ENCODE data around the gene SLC22A16. TPM values are rescaled to one million over a fixed set of nuclear protein-coding genes. Genes with fewer than 3 reads are reported as not detected.

The SLC22A16 gene
- total RNA-seq, 1 donor from 2014 or later: not detected

DNA sequence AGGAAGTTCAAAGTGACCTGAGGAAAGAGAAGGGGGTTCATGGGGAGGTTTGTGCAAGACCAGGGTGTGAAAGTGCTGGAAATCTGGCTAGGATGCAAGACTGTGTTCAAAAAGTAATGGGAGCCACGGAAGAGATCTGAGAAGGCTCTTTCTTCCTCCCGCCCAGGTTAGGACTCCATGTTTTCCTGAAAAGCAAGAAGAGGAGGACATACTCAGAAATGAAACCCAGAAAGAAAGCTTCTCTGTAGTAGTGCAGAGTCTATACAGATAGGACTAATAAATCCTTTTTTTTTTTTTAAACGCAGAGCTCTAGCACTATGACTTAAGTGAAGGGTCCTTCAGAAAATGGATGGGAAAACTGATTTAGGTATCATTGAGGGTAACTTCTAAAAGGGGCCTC, 57.8 kb downstream of the SLC22A16 start:
- H3K9me3 Mint-ChIP-seq (ENCODE audit: unreplicated experiment): no peaks in the 10 kb centered on the region
- H3K36me3 Mint-ChIP-seq (ENCODE audit: unreplicated experiment): peaks cover 7% of the 10 kb centered on the region
- peaks cover 1% of the 10 kb centered on the region for H3K27me3 Mint-ChIP-seq (ENCODE audit: unreplicated experiment)
- no peak overlapping the region for H3K4me3 Mint-ChIP-seq (ENCODE audit: unreplicated experiment)
- no peak overlapping the region for H3K27ac Mint-ChIP-seq (ENCODE audit: unreplicated experiment)
- no peaks in the 10 kb centered on the region for H3K4me1 Mint-ChIP-seq (ENCODE audit: low read depth, unreplicated experiment)
- DNase-seq: no peak
- TF ChIP-seq, protein P1, sequence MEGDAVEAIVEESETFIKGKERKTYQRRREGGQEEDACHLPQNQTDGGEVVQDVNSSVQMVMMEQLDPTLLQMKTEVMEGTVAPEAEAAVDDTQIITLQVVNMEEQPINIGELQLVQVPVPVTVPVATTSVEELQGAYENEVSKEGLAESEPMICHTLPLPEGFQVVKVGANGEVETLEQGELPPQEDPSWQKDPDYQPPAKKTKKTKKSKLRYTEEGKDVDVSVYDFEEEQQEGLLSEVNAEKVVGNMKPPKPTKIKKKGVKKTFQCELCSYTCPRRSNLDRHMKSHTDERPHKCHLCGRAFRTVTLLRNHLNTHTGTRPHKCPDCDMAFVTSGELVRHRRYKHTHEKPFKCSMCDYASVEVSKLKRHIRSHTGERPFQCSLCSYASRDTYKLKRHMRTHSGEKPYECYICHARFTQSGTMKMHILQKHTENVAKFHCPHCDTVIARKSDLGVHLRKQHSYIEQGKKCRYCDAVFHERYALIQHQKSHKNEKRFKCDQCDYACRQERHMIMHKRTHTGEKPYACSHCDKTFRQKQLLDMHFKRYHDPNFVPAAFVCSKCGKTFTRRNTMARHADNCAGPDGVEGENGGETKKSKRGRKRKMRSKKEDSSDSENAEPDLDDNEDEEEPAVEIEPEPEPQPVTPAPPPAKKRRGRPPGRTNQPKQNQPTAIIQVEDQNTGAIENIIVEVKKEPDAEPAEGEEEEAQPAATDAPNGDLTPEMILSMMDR (IDR thresholded peaks at IDR 0.05; ENCODE audit: partially characterized antibody, unreplicated experiment): no peak

DNA sequence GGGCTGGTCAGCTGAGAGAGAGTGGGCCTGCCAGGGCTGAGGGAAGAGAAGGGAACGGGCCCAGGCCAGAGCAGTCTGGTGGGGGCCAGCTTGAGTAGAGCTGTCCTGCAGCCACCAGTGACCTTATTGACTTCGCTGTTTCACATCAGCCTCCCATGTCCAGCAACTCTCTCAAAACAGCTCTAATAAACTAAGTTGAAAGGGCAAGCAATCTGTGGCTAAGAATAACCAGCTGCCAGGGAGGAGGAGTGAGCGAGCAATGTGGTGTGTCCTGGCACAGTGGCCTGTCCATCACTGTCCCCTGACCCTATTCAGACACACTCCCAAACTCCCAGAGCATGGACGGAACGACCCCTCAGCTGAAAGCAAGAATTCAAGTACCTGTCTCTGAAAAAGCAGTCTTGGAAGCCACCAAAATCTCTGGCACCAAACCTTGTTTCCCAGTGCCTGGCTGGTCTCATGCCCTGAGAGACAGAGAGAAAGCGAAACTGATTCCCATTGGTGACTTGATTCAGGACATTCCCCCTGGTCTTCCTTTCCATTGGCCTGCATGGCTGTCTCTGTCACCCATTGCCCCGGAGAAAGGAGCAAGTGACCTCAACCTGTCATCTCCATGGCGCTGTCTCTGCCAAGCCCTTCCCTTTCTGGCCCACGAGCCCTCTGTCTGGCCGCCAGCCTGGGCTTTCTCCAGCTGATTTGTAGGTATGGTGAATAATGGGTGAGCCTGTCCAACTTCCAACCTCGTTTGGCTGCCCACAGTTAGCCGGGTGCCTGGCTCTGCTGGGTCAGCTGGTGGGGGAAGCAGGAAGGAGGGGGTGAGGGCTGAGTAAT, 61.1 kb downstream of the SLC22A16 start, which contains the start of gene DDO:
Gene DDO (minus strand): TSS at position 490 of the 831 bp plus-strand sequence. CDS start 2,113 bp downstream, outside the sequence.
- TF ChIP-seq, protein P1 (IDR thresholded peaks at IDR 0.05; ENCODE audit: partially characterized antibody, unreplicated experiment): no peak
- H3K9me3 Mint-ChIP-seq (ENCODE audit: unreplicated experiment): no peaks in the 10 kb centered on the region
- H3K27ac Mint-ChIP-seq (ENCODE audit: unreplicated experiment): no peak within 1 kb of the TSS
- no peaks in the 10 kb centered on the region for H3K4me1 Mint-ChIP-seq (ENCODE audit: low read depth, unreplicated experiment)
- no peaks in the 10 kb centered on the region for H3K36me3 Mint-ChIP-seq (ENCODE audit: unreplicated experiment)
- no peak for DNase-seq
- H3K4me3 Mint-ChIP-seq (ENCODE audit: unreplicated experiment): no peak within 1 kb of the TSS
- peaks cover 2% of the 10 kb centered on the region for H3K27me3 Mint-ChIP-seq (ENCODE audit: unreplicated experiment)

DNA sequence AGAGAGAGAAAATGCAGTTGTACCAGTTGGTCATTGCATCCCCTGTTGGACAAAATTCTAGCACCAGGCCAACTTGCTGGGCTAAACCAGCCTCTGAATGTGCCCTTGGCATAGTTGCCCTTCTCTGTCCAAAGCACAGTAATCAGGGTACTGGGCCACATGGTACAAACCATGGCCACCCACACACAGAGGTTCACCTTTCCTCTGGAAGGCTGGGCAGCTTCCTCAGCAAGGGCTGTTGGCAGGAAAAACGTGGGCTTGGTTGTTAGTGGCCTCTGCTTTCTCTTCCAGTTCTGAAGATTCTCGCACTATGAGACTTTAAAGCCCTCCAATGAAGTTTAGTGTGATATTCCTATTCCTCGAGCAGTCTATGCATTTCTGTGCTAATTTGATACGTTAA, 61.7 kb downstream of the SLC22A16 start:
- H3K36me3 Mint-ChIP-seq (ENCODE audit: unreplicated experiment): no peaks in the 10 kb centered on the region
- no peak for DNase-seq
- H3K4me3 Mint-ChIP-seq (ENCODE audit: unreplicated experiment): no peak overlapping the region
- no peak overlapping the region for H3K27ac Mint-ChIP-seq (ENCODE audit: unreplicated experiment)
- H3K27me3 Mint-ChIP-seq (ENCODE audit: unreplicated experiment): peaks cover 2% of the 10 kb centered on the region
- no peaks in the 10 kb centered on the region for H3K4me1 Mint-ChIP-seq (ENCODE audit: low read depth, unreplicated experiment)
- no peaks in the 10 kb centered on the region for H3K9me3 Mint-ChIP-seq (ENCODE audit: unreplicated experiment)
- TF ChIP-seq, protein P1 (IDR thresholded peaks at IDR 0.05; ENCODE audit: partially characterized antibody, unreplicated experiment): no peak

DNA sequence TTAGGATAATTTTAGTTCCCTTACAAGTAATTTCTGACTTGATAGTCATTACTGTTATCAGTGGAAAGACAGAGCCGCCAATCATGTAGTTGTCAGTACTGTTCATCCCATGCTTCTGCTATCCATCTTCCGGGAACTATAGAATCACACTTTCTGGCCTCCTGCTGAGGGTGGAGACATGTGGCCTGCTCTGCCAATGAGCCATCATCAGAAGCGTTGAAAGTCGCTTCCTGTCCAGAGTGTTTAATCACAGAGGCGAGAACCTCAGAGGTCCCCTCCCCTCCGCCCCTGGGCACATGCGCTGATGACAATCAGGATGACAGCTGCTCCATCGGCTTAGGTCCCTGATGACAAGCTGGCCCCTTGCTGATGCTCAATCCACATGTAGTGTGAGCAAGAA, 64.1 kb downstream of the SLC22A16 start:
- H3K27me3 Mint-ChIP-seq (ENCODE audit: unreplicated experiment): peaks cover 2% of the 10 kb centered on the region
- H3K4me1 Mint-ChIP-seq (ENCODE audit: low read depth, unreplicated experiment): no peaks in the 10 kb centered on the region
- no peak for DNase-seq
- H3K9me3 Mint-ChIP-seq (ENCODE audit: unreplicated experiment): no peaks in the 10 kb centered on the region
- no peak overlapping the region for H3K27ac Mint-ChIP-seq (ENCODE audit: unreplicated experiment)
- no peaks in the 10 kb centered on the region for H3K36me3 Mint-ChIP-seq (ENCODE audit: unreplicated experiment)
- H3K4me3 Mint-ChIP-seq (ENCODE audit: unreplicated experiment): no peak overlapping the region
- TF ChIP-seq, protein P1 (IDR thresholded peaks at IDR 0.05; ENCODE audit: partially characterized antibody, unreplicated experiment): no peak

DNA sequence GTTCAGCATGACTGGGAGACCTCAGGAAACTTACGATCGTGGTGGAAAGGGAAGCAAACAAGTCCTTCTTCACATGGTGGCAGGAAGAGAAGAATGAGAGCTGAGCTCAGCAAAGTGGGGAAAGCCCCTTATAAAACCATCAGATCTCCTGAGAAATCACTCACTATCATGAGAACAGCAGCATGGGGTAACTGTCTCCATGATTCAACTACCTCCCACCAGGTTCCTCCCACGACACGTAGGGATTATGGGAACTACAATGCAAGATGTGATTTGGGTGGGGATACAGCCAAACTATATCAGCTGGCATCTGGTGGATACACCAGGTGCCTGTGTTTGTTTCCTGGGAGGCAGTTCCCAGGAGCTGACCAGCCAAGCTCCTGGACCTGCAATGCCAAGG, 65.9 kb downstream of the SLC22A16 start:
- no peaks in the 10 kb centered on the region for H3K36me3 Mint-ChIP-seq (ENCODE audit: unreplicated experiment)
- no peaks in the 10 kb centered on the region for H3K9me3 Mint-ChIP-seq (ENCODE audit: unreplicated experiment)
- no peaks in the 10 kb centered on the region for H3K4me1 Mint-ChIP-seq (ENCODE audit: low read depth, unreplicated experiment)
- TF ChIP-seq, protein P1 (IDR thresholded peaks at IDR 0.05; ENCODE audit: partially characterized antibody, unreplicated experiment): no peak
- H3K27me3 Mint-ChIP-seq (ENCODE audit: unreplicated experiment): peaks cover 2% of the 10 kb centered on the region
- H3K4me3 Mint-ChIP-seq (ENCODE audit: unreplicated experiment): no peak overlapping the region
- no peak overlapping the region for H3K27ac Mint-ChIP-seq (ENCODE audit: unreplicated experiment)
- no peak for DNase-seq

Measured in glutamatergic neuron (in vitro differentiated cells).